Mesendoderm (in vitro differentiated cells): ENCODE data around the gene CRELD2. TPM values are rescaled to one million over a fixed set of nuclear protein-coding genes. Genes with fewer than 3 reads are reported as not detected.

ENCODE experiments used
- DNase-seq: peaks from one replicate; pipeline ENCODE4 v3.0.0; 2013
- H2AK5ac ChIP-seq: 2 replicates; pipeline ENCODE4 v1.6.1; 2013; ENCODE audit warnings: low read length, inconsistent platforms
- H2BK120ac ChIP-seq: 2 replicates; pipeline ENCODE4 v1.6.1; 2013; ENCODE audit warnings: low read depth, mild to moderate bottlenecking, low read length, moderate library complexity, mixed read lengths
- H2BK15ac ChIP-seq: replicated peaks from 2 replicates; pipeline ENCODE4 v1.6.1; 2013; ENCODE audit warnings: low read depth, mild to moderate bottlenecking, moderate library complexity
- H2BK5ac ChIP-seq: 2 replicates; pipeline ENCODE4 v1.6.1; 2013; ENCODE audit warnings: low read length, inconsistent platforms
- H3K18ac ChIP-seq: 2 replicates; pipeline ENCODE4 v1.6.1; 2013; ENCODE audit warnings: mild to moderate bottlenecking, low read length, mixed read lengths
- H3K23ac ChIP-seq: one replicate; pipeline ENCODE4 v1.6.1; 2013; ENCODE audit warnings: low read length
- H3K27ac ChIP-seq: 2 replicates; pipeline ENCODE4 v1.5.1; 2013; ENCODE audit warnings: low read depth, mild to moderate bottlenecking, inconsistent platforms, low read length, moderate library complexity
- H3K27me3 ChIP-seq: 2 replicates; pipeline ENCODE4 v1.6.1; 2013; ENCODE audit warnings: low read length, control low read depth, mild to moderate bottlenecking, inconsistent platforms; ENCODE audit not compliant: insufficient read depth, poor library complexity
- H3K36me3 ChIP-seq: 2 replicates; pipeline ENCODE4 v1.6.1; 2013; ENCODE audit warnings: low read length, inconsistent platforms; ENCODE audit not compliant: control insufficient read depth, insufficient read depth
- H3K4ac ChIP-seq: one replicate; pipeline ENCODE4 v1.6.1; 2013; ENCODE audit warnings: low read depth, mild to moderate bottlenecking, low read length, moderate library complexity
- H3K4me1 ChIP-seq: 2 replicates; pipeline ENCODE4 v1.6.1; 2013; ENCODE audit warnings: low read depth, low read length, inconsistent platforms; ENCODE audit not compliant: control insufficient read depth
- H3K4me2 ChIP-seq: 2 replicates; pipeline ENCODE4 v1.6.1; 2013; ENCODE audit warnings: low read length
- H3K4me3 ChIP-seq: 2 replicates; pipeline ENCODE4 v1.5.1; 2013; ENCODE audit warnings: mild to moderate bottlenecking, low read length
- H3K56ac ChIP-seq: one replicate; pipeline ENCODE4 v1.6.1; 2013; ENCODE audit warnings: low read length
- H3K79me1 ChIP-seq: 2 replicates; pipeline ENCODE4 v1.6.1; 2013; ENCODE audit warnings: low read length, inconsistent platforms
- H3K79me2 ChIP-seq: 2 replicates; pipeline ENCODE4 v1.6.1; 2013; ENCODE audit warnings: mild to moderate bottlenecking, low read length; ENCODE audit not compliant: control insufficient read depth, insufficient read depth
- H3K9ac ChIP-seq: 2 replicates; pipeline ENCODE4 v1.6.1; 2013; ENCODE audit warnings: low read length, inconsistent platforms
- H4K5ac ChIP-seq: one replicate; pipeline ENCODE4 v1.6.1; 2013; ENCODE audit warnings: low read length
- H4K8ac ChIP-seq: one replicate; pipeline ENCODE4 v1.6.1; 2013; ENCODE audit warnings: low read depth, mild to moderate bottlenecking, control low read depth, low read length, moderate library complexity
- WGBS: extraction: QIAGEN DNeasy Blood & Tissue Kit; methylation state at CpG from one replicate; pipeline ENCODE4 v1.1.7; 2013; ENCODE audit warnings: low lambda C conversion rate, missing lambda C conversion rate; ENCODE audit not compliant: insufficient coverage; ENCODE audit errors: extremely low coverage; 5-methylcytosine and 5-hydroxymethylcytosine counted together
- polyA plus RNA-seq, 2 experiments: library from polyadenylated mRNA; stranded (reverse); fragments of 200-250 nt; gene quantifications; one replicate each; pipeline ENCODE4 v1.2.3, GENCODE V29; 2013

Gene CRELD2, protein sequence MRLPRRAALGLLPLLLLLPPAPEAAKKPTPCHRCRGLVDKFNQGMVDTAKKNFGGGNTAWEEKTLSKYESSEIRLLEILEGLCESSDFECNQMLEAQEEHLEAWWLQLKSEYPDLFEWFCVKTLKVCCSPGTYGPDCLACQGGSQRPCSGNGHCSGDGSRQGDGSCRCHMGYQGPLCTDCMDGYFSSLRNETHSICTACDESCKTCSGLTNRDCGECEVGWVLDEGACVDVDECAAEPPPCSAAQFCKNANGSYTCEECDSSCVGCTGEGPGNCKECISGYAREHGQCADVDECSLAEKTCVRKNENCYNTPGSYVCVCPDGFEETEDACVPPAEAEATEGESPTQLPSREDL
- 18.7 TPM for polyA plus RNA-seq (2013, experiment 1 of 2)
- polyA plus RNA-seq (2013, experiment 2 of 2) = 18.4 TPM

DNA sequence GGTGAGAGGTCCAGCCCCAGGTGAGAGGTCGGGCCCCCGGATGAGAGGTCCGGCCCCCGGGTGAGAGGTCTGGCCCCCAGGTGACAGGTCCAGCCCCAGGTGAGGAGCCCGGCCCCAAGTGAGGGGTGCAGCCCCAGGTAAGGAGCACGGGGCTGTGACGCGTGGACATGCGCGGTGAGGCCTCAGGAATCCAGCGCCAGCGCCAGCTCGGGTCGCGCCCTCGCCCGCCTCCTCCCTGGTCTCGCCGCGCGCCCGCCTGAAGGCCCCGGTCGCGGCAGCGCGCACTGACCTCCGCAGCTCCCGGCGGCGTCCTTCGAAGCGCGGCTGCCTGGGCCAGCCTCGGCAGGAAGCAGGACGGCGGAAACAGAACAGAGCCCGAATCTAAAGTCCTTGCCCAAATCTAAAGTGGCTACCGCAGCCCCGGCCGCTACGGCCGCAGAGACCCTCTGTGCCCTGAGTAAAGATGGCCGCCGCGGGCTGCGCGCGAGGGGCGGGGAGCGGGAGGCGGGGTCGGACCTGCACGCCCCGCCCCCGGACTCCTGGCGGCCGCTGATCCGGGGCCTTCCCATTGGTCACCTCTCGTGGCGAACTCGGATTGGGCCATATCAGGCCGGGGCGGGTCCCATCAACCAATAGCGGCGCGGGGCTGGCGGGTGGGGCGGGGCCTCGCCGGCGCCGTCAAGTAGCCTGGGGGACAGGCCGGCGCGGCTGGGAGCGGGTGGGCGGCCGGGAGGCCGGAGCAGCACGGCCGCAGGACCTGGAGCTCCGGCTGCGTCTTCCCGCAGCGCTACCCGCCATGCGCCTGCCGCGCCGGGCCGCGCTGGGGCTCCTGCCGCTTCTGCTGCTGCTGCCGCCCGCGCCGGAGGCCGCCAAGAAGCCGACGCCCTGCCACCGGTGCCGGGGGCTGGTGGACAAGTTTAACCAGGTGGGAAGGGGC is at the start of gene CRELD2, which contains the start of gene ALG12:
Gene CRELD2 (plus strand): TSS at position 661 of the 937 bp plus-strand sequence. CDS start 136 bp downstream, at position 797.
Gene ALG12 (minus strand): TSS at position 465 of the 937 bp plus-strand sequence. CDS start 4,673 bp downstream, outside the sequence.
- Histone ChIP-seq H3K4me1 (no peaks in the 10 kb centered on the region), H3K18ac (peak within 1 kb of the TSS; percentile 85), H3K79me1 (peaks cover 6% of the 10 kb centered on the region), H2BK5ac (peak within 1 kb of the TSS; percentile 85), H2BK15ac (no peak within 1 kb of the TSS), H3K23ac (peak within 1 kb of the TSS; percentile 45), H4K5ac (no peak within 1 kb of the TSS), H3K4ac (peak within 1 kb of the TSS; percentile 88), H3K79me2 (no peaks in the 10 kb centered on the region), H3K36me3 (peaks cover 7% of the 10 kb centered on the region), H3K9ac (peak within 1 kb of the TSS; percentile 95), H3K4me3 (peak within 1 kb of the TSS; percentile 77), H2AK5ac (no peak within 1 kb of the TSS), H3K27ac (peak within 1 kb of the TSS; percentile 97), H3K4me2 (peak within 1 kb of the TSS; percentile 71), H4K8ac (no peak within 1 kb of the TSS), H3K27me3 (no peaks in the 10 kb centered on the region), H3K56ac (peak within 1 kb of the TSS; percentile 97), H2BK120ac (no peak within 1 kb of the TSS)
- DNase-seq = peak; percentile 98
- WGBS = no CpG with 5 or more reads among the region's 103 CpGs

DNA sequence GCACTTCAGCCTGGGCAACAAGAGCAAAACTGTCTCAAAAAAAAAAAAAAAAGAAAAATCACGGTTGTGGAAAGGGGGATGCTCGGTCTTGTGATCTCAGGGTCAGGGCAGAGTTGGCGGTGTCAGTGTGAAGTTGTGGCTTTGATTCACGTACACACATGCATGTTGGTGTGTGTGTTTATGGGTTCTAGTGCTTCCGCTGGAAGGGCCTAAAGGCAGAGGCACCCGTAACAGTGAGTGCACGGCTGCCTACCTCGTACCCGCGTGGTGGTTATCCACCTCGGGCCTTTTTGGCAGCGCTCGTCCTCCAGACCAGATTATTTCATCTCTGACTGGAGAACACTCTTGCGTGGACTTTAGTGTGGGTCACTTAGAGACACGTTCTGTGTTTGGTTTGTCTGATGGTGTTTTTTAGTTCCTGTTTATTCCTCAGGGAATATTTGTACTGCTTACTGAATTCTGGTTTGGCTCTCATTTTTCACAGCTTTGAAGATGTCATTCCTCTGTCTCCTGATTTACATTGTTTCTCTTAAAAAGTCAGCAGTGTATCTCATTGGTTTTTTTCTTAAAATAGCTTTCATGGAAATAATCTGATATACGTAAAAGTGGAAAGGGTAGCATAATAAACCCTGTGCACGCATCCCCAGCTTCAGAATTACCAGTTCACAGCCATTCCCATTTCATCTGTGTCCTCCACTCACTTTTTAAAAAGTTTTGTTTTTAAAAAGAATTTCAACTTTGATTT is 49.2 kb upstream of the CRELD2 start:
- Histone ChIP-seq H3K4me3 (no peak overlapping the region), H3K4ac (no peak overlapping the region)
- no CpG with 5 or more reads among the region's 17 CpGs for whole genome bisulfite sequencing

DNA sequence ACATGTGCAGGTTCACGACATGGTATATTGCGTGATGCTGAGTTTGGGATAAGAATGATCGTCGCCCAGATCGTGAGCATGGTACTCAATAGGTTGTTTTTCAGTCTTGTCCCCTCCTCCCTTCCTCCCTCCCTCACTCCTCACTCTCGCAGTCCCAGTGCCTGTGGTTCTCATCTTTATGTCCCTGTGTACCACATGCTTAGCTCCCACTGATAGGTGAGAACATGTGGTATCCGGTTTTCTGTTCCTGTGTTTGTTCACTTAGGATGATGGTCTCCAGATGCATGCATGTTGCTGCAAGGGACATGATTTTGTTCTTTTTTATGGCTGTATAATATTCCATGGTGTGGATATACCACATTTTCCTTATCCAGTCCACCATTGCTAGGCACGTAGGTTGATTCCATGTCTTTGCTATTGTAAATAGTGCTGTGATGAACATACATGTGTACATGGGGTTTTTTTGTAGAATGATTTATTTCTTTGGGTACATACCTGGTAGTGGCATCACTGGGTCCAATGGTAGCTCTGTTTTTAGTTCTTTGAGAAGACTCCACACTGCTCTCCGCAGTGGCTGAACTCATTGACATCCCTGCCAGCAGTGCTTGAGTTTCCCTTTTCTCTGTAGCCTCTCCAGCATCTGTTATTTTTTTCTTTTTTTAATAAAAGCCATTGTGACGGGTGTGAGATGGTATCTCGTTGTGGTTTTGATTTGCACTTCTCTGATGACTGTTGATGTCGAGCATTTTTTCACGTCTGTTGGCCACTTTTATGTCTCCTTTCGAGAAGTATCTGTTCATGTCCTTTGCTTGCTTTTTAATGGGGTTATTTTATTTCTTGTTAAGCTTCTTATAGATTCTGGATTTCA is 48.4 kb upstream of the CRELD2 start:
- Histone ChIP-seq H3K4me3 (no peak overlapping the region), H3K79me2 (peaks cover 46% of the 10 kb centered on the region), H4K5ac (no peak overlapping the region), H3K27ac (no peak overlapping the region), H3K56ac (no peak overlapping the region), H3K4me2 (no peak overlapping the region), H4K8ac (no peak overlapping the region), H2BK120ac (no peak overlapping the region), H3K18ac (no peak overlapping the region), H3K79me1 (peaks cover 36% of the 10 kb centered on the region), H2BK15ac (no peak overlapping the region), H3K27me3 (no peaks in the 10 kb centered on the region), H2BK5ac (no peak overlapping the region), H2AK5ac (no peak overlapping the region), H3K4ac (no peak overlapping the region), H3K36me3 (no peaks in the 10 kb centered on the region), H3K9ac (no peak overlapping the region), H3K23ac (no peak overlapping the region), H3K4me1 (no peaks in the 10 kb centered on the region)
- no CpG with 5 or more reads among the region's 14 CpGs for WGBS
- no peak for DNase-seq

More for the DNA sequence above, 49.2 kb upstream of the CRELD2 start:
- H3K23ac ChIP-seq = no peak overlapping the region
- H3K27me3 ChIP-seq = no peaks in the 10 kb centered on the region
- no peak overlapping the region for H2BK5ac ChIP-seq
- peaks cover 52% of the 10 kb centered on the region for H3K79me2 ChIP-seq
- no peak overlapping the region for H2BK120ac ChIP-seq
- H3K4me2 ChIP-seq = no peak overlapping the region
- H3K18ac ChIP-seq = no peak overlapping the region
- no peak overlapping the region for H2BK15ac ChIP-seq
- H3K36me3 ChIP-seq = no peaks in the 10 kb centered on the region
- no peak overlapping the region for H2AK5ac ChIP-seq
- no peak overlapping the region for H3K27ac ChIP-seq
- no peaks in the 10 kb centered on the region for H3K4me1 ChIP-seq
- H3K56ac ChIP-seq = no peak overlapping the region
- H3K79me1 ChIP-seq = peaks cover 40% of the 10 kb centered on the region
- no peak overlapping the region for H3K9ac ChIP-seq
- no peak for DNase-seq
- no peak overlapping the region for H4K5ac ChIP-seq
- H4K8ac ChIP-seq = no peak overlapping the region

DNA sequence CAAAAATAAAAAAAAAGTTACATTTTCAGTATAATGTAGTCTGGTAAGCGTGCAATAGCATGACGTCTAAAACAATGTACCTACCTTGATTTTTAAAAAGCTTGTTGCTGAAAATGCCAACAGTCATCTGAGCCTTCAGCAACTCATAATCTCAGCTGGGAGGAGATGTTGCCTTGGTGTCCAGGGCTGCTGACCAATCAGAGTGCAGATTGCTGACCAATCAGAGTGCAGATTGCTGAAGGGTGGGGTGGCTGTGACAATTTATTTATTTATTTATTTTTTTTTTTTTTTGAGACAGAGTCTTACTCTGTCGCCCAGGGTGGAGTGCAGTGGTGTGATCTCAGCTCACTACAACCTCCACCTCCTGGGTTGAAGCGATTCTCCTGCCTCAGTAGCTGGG is 47.0 kb upstream of the CRELD2 start:
- H3K79me2 ChIP-seq = peaks cover 44% of the 10 kb centered on the region
- peaks cover 36% of the 10 kb centered on the region for H3K79me1 ChIP-seq
- no peak overlapping the region for H4K5ac ChIP-seq
- WGBS = no CpG with 5 or more reads among the region's 4 CpGs
- H4K8ac ChIP-seq = no peak overlapping the region
- H3K4me2 ChIP-seq = no peak overlapping the region
- no peak overlapping the region for H2AK5ac ChIP-seq
- no peak overlapping the region for H3K56ac ChIP-seq
- no peak overlapping the region for H3K18ac ChIP-seq
- H3K36me3 ChIP-seq = no peaks in the 10 kb centered on the region
- H3K9ac ChIP-seq = no peak overlapping the region
- DNase-seq = peak; percentile 33
- H3K23ac ChIP-seq = no peak overlapping the region
- H2BK120ac ChIP-seq = no peak overlapping the region
- H3K4me3 ChIP-seq = no peak overlapping the region
- no peak overlapping the region for H3K4ac ChIP-seq
- H3K4me1 ChIP-seq = no peaks in the 10 kb centered on the region
- no peak overlapping the region for H3K27ac ChIP-seq
- H2BK15ac ChIP-seq = no peak overlapping the region
- no peaks in the 10 kb centered on the region for H3K27me3 ChIP-seq
- no peak overlapping the region for H2BK5ac ChIP-seq

DNA sequence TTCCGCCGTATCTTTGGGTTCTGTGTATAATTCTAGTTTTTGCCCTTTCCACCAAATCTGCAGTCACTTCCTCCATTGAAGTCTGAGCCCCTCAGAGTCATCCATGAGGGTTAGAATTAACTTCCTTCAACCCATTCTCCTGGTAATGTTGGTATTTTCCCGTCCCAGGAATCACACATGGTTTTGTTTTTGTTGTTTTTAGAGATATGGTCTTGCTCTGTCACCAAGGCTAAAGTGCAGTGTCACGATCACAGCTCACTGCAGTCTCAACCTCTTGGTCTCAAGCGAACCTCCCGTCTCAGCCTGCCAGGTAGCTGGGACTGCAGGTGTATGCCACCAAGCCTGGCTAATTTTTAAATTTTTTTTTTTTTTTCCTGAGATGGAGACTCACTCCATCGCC is 46.1 kb upstream of the CRELD2 start:
- H3K27me3 ChIP-seq = no peaks in the 10 kb centered on the region
- H4K5ac ChIP-seq = no peak overlapping the region
- no peak overlapping the region for H3K4me2 ChIP-seq
- DNase-seq = no peak
- no CpG with 5 or more reads among the region's 7 CpGs for WGBS
- no peak overlapping the region for H3K4ac ChIP-seq
- H3K79me2 ChIP-seq = peaks cover 36% of the 10 kb centered on the region
- no peak overlapping the region for H2BK5ac ChIP-seq
- no peak overlapping the region for H3K27ac ChIP-seq
- H3K79me1 ChIP-seq = peaks cover 30% of the 10 kb centered on the region
- H3K23ac ChIP-seq = no peak overlapping the region
- H3K4me1 ChIP-seq = no peaks in the 10 kb centered on the region
- no peak overlapping the region for H2AK5ac ChIP-seq
- no peak overlapping the region for H3K18ac ChIP-seq
- no peak overlapping the region for H3K56ac ChIP-seq
- H3K36me3 ChIP-seq = no peaks in the 10 kb centered on the region
- H2BK15ac ChIP-seq = no peak overlapping the region
- no peak overlapping the region for H3K9ac ChIP-seq
- no peak overlapping the region for H3K4me3 ChIP-seq
- H2BK120ac ChIP-seq = no peak overlapping the region
- H4K8ac ChIP-seq = no peak overlapping the region
